NCI-H82 (cell line): ENCODE data around the gene PPP2R5E.
A peak's percentile ranks its signal among the peaks of the same experiment; 100 is the strongest.

ENCODE experiments used
- DNase-seq: peaks from one replicate; lab custom pipeline; 2025; lab: John Stamatoyannopoulos, UW

Gene PPP2R5E

GRCh38 chr14:63517354-63517753, 25.8 kb downstream of the PPP2R5E start:
- no peak for DNase-seq

- DNase-seq: no peak
Observed at GRCh38 chr14:63515240-63515639, 27.9 kb downstream of the PPP2R5E start.

- no peak for DNase-seq
Observed at GRCh38 chr14:63513756-63514155, 29.4 kb downstream of the PPP2R5E start.

- no peak for DNase-seq
Observed at GRCh38 chr14:63512861-63513260, 30.3 kb downstream of the PPP2R5E start.

- DNase-seq: no peak
Observed at GRCh38 chr14:63510538-63510937, 32.6 kb downstream of the PPP2R5E start.

- DNase-seq: no peak
Observed at GRCh38 chr14:63508033-63508432, 35.1 kb downstream of the PPP2R5E start.

- DNase-seq: no peak
Observed at GRCh38 chr14:63504648-63505047, 38.5 kb downstream of the PPP2R5E start.

- DNase-seq: peak; percentile 14
Observed at GRCh38 chr14:63501429-63501828, 41.7 kb downstream of the PPP2R5E start.

- no peak for DNase-seq
Observed at GRCh38 chr14:63499701-63500250, 43.4 kb downstream of the PPP2R5E start.

- no peak for DNase-seq
Observed at GRCh38 chr14:63496837-63497400, 46.3 kb downstream of the PPP2R5E start.

- peak; percentile 77 for DNase-seq
Observed at GRCh38 chr14:63493246-63493645, 49.9 kb downstream of the PPP2R5E start.

- DNase-seq: no peak
Observed at GRCh38 chr14:63492391-63492790, 50.8 kb downstream of the PPP2R5E start.

GRCh38 chr14:63487724-63488123, 55.5 kb downstream of the PPP2R5E start:
- no peak for DNase-seq

- peak; percentile 43 for DNase-seq
Observed at GRCh38 chr14:63486738-63487137, 56.4 kb downstream of the PPP2R5E start.

- no peak for DNase-seq
Observed at GRCh38 chr14:63483315-63483714, 59.9 kb downstream of the PPP2R5E start.

- DNase-seq: no peak
Observed at GRCh38 chr14:63480599-63480998, 62.6 kb downstream of the PPP2R5E start.

- peak; percentile 26 for DNase-seq
Observed at GRCh38 chr14:63478437-63478852, 64.7 kb downstream of the PPP2R5E start.

GRCh38 chr14:63478010-63478409, 65.2 kb downstream of the PPP2R5E start:
- no peak for DNase-seq

- DNase-seq: no peak
Observed at GRCh38 chr14:63477556-63477955, 65.6 kb downstream of the PPP2R5E start.

GRCh38 chr14:63475761-63476160, 67.4 kb downstream of the PPP2R5E start:
- DNase-seq: no peak

- DNase-seq: no peak
Observed at GRCh38 chr14:63474844-63475243, 68.3 kb downstream of the PPP2R5E start.

- DNase-seq: no peak
Observed at GRCh38 chr14:63474111-63474510, 69.1 kb downstream of the PPP2R5E start.

- DNase-seq: no peak
Observed at GRCh38 chr14:63472986-63473788, 70.0 kb downstream of the PPP2R5E start.
